GM20431 (cell line): ENCODE data around the gene TASP1.
"Not testable (repeated sequence)": the region's sequence is repeated elsewhere in the genome, so short reads cannot be mapped to it uniquely, and the experiment has no call there.

Experiments used
- in situ Hi-C: fragments of 300-500 bp; cut with MseI, MboI; formaldehyde crosslinking; loops from one replicate; pipeline ENCODE4 v1.15.0; 2020; ENCODE audit warnings: low sequenced_read_pairs; ENCODE audit not compliant: unreplicated experiment

The TASP1 gene

GRCh38 chr20:13515796-13516558 lies 122.8 kb downstream of the TASP1 start:
- in situ Hi-C loops = no loop called here

- in situ Hi-C loops = no loop called here
Observed at GRCh38 chr20:13515291-13515690, 123.4 kb downstream of the TASP1 start.

GRCh38 chr20:13510837-13511488 lies 127.8 kb downstream of the TASP1 start:
- in situ Hi-C loops = no loop called here

- in situ Hi-C loops = no loop called here
Observed at GRCh38 chr20:13507646-13508045, 131.1 kb downstream of the TASP1 start.

- in situ Hi-C loops = no loop called here
Observed at GRCh38 chr20:13501500-13501899, 137.2 kb downstream of the TASP1 start.

GRCh38 chr20:13494019-13494418 lies 144.7 kb downstream of the TASP1 start:
- in situ Hi-C loops = no loop called here

GRCh38 chr20:13493143-13493542 lies 145.6 kb downstream of the TASP1 start:
- in situ Hi-C loops = no loop called here

GRCh38 chr20:13492001-13492481 lies 146.7 kb downstream of the TASP1 start:
- in situ Hi-C loops = no loop called here

- in situ Hi-C loops = no loop called here
Observed at GRCh38 chr20:13487202-13487601, 151.5 kb downstream of the TASP1 start.

- in situ Hi-C loops = no loop called here
Observed at GRCh38 chr20:13486694-13487093, 152.0 kb downstream of the TASP1 start.

- in situ Hi-C loops = no loop called here
Observed at GRCh38 chr20:13485576-13485975, 153.2 kb downstream of the TASP1 start.

- in situ Hi-C loops = not testable (repeated sequence)
Observed at GRCh38 chr20:13485019-13485418, 153.7 kb downstream of the TASP1 start.

- in situ Hi-C loops = not testable (repeated sequence)
Observed at GRCh38 chr20:13483472-13483871, 155.3 kb downstream of the TASP1 start.

- in situ Hi-C loops = no loop called here
Observed at GRCh38 chr20:13478366-13478765, 160.4 kb downstream of the TASP1 start.

- in situ Hi-C loops = loop anchor here (25.0 kb wide), 1 partner anchor 288 kb away; no protein-coding TSS in a partner anchor
Observed at GRCh38 chr20:13474467-13474866, 164.3 kb downstream of the TASP1 start.

GRCh38 chr20:13469262-13469661 lies 169.5 kb downstream of the TASP1 start:
- in situ Hi-C loops = loop anchor here (25.0 kb wide), 1 partner anchor 293 kb away; no protein-coding TSS in a partner anchor

GRCh38 chr20:13468166-13468565 lies 170.6 kb downstream of the TASP1 start:
- in situ Hi-C loops = loop anchor here (25.0 kb wide), 1 partner anchor 294 kb away; no protein-coding TSS in a partner anchor

GRCh38 chr20:13464702-13465101 lies 174.0 kb downstream of the TASP1 start:
- in situ Hi-C loops = loop anchor here (25.0 kb wide), 1 partner anchor 298 kb away; no protein-coding TSS in a partner anchor

GRCh38 chr20:13461849-13462458 lies 176.8 kb downstream of the TASP1 start:
- in situ Hi-C loops = loop anchor here (25.0 kb wide), 1 partner anchor 300 kb away; no protein-coding TSS in a partner anchor

GRCh38 chr20:13458860-13459451 lies 179.8 kb downstream of the TASP1 start:
- in situ Hi-C loops = loop anchor here (25.0 kb wide), 1 partner anchor 303 kb away; no protein-coding TSS in a partner anchor
